Stimulated activated CD8-positive, alpha-beta memory T cell treated with anti-CD3 and anti-CD28 coated beads, Interleukin-2, amount 100 ng/mL, for 1 hour (primary cell): ENCODE results near the gene ZKSCAN3.
A peak's percentile ranks its signal among the peaks of the same experiment; 100 is the strongest.
"Not testable (repeated sequence)": the region's sequence is repeated elsewhere in the genome, so short reads cannot be mapped to it uniquely, and the experiment has no call there.

Source experiments
- DNase-seq, 2 donors: peaks; one replicate each; pipeline ENCODE4 v3.0.0-alpha.2; 2020; ENCODE audit warnings: low read depth in 2 of 2

Gene ZKSCAN3

GRCh38 chr6:28349892-28350737 lies at the start of gene ZKSCAN3:
Gene ZKSCAN3, plus strand, starts transcription at chr6:28349947. Its CDS starts 9,640 bp downstream, at chr6:28359587.
- DNase-seq, result peak; percentile 75 to 77

GRCh38 chr6:28303570-28303969 lies 46.2 kb upstream of the ZKSCAN3 start:
- no peak for DNase-seq

- DNase-seq, result not testable (repeated sequence)
These were observed 43.4 kb upstream of the ZKSCAN3 start for GRCh38 chr6:28306363-28306762.

GRCh38 chr6:28311139-28311823 lies 38.5 kb upstream of the ZKSCAN3 start:
- no peak for DNase-seq

GRCh38 chr6:28312939-28313338 lies 36.8 kb upstream of the ZKSCAN3 start:
- no peak for DNase-seq

- no peak for DNase-seq
These were observed 34.1 kb upstream of the ZKSCAN3 start for GRCh38 chr6:28315628-28316027.

- not testable (repeated sequence) for DNase-seq
These were observed 31.9 kb upstream of the ZKSCAN3 start for GRCh38 chr6:28317866-28318265.

- no peak for DNase-seq
These were observed 27.1 kb upstream of the ZKSCAN3 start for GRCh38 chr6:28322661-28323060.

- no peak for DNase-seq
These were observed 25.8 kb upstream of the ZKSCAN3 start for GRCh38 chr6:28323813-28324424.

- DNase-seq, result no peak
These were observed 23.3 kb upstream of the ZKSCAN3 start for GRCh38 chr6:28326371-28326948.

GRCh38 chr6:28330041-28330440 lies 19.7 kb upstream of the ZKSCAN3 start:
- no peak for DNase-seq

- no peak for DNase-seq
These were observed 16.7 kb upstream of the ZKSCAN3 start for GRCh38 chr6:28333047-28333446.

- DNase-seq, result no peak
These were observed 16.1 kb upstream of the ZKSCAN3 start for GRCh38 chr6:28333599-28334018.

GRCh38 chr6:28334286-28335039 lies 15.3 kb upstream of the ZKSCAN3 start:
- no peak for DNase-seq

- no peak for DNase-seq
These were observed 14.6 kb upstream of the ZKSCAN3 start for GRCh38 chr6:28335040-28335563.

- peak; percentile 55 to 63 for DNase-seq
These were observed 14.0 kb upstream of the ZKSCAN3 start, which contains the start of gene ZSCAN31 for GRCh38 chr6:28335564-28336283. Gene ZSCAN31, minus strand, starts transcription at chr6:28336148. Its CDS starts 6,465 bp downstream, at chr6:28329683.

- DNase-seq, result no peak
These were observed 13.2 kb upstream of the ZKSCAN3 start for GRCh38 chr6:28336284-28337120.

GRCh38 chr6:28337121-28337520 lies 12.6 kb upstream of the ZKSCAN3 start:
- DNase-seq, result no peak

GRCh38 chr6:28340310-28341095 lies 9.2 kb upstream of the ZKSCAN3 start:
- no peak for DNase-seq
